GM15510 (cell line): ENCODE measurements around the gene SLC39A6.

Source experiments
- POLR2A ChIP-seq: IDR thresholded peaks from 3 replicates; pipeline ENCODE4 v1.6.1; 2011; ENCODE audit warnings: borderline replicate concordance; ENCODE audit not compliant: insufficient read length; ENCODE audit errors: extremely low read depth

The SLC39A6 gene

GRCh38 chr18:36149514-36150289 lies 20.6 kb upstream of the SLC39A6 start:
- no peak for TF ChIP-seq POLR2A

GRCh38 chr18:36143391-36143790 lies 14.3 kb upstream of the SLC39A6 start:
- TF ChIP-seq POLR2A = no peak

- no peak for TF ChIP-seq POLR2A
These were observed 13.6 kb upstream of the SLC39A6 start for GRCh38 chr18:36142751-36143150.

- no peak for TF ChIP-seq POLR2A
These were observed 12.4 kb upstream of the SLC39A6 start for GRCh38 chr18:36141576-36141975.

- no peak for TF ChIP-seq POLR2A
These were observed 10.1 kb upstream of the SLC39A6 start for GRCh38 chr18:36139245-36139644.

- no peak for TF ChIP-seq POLR2A
These were observed 6.1 kb upstream of the SLC39A6 start for GRCh38 chr18:36135264-36135663.

GRCh38 chr18:36132756-36133155 lies 3.6 kb upstream of the SLC39A6 start:
- no peak for TF ChIP-seq POLR2A

GRCh38 chr18:36131692-36132483 lies 2.7 kb upstream of the SLC39A6 start:
- TF ChIP-seq POLR2A = no peak

- no peak for TF ChIP-seq POLR2A
These were observed 1.9 kb upstream of the SLC39A6 start for GRCh38 chr18:36130883-36131653.

GRCh38 chr18:36130039-36130831 lies 1.1 kb upstream of the SLC39A6 start:
- TF ChIP-seq POLR2A = no peak

GRCh38 chr18:36128907-36129299 lies 237 bp downstream of the SLC39A6 start:
- no peak for TF ChIP-seq POLR2A

- no peak for TF ChIP-seq POLR2A
These were observed 640 bp downstream of the SLC39A6 start for GRCh38 chr18:36128530-36128870.

- TF ChIP-seq POLR2A = no peak
These were observed 1.2 kb downstream of the SLC39A6 start for GRCh38 chr18:36127836-36128529.

- TF ChIP-seq POLR2A = no peak
These were observed 2.5 kb downstream of the SLC39A6 start for GRCh38 chr18:36126668-36127067.
